HG03039 (cell line): ENCODE results near the gene LRRTM4.
"Not testable (repeated sequence)": the region's sequence is repeated elsewhere in the genome, so short reads cannot be mapped to it uniquely, and the experiment has no call there.

Experiments
- ATAC-seq: cut with Tn5 transposase; IDR thresholded peaks from one replicate; pipeline ENCODE4 v1.9.1; 2021; ENCODE audit warnings: mild to moderate bottlenecking, moderate library complexity; ENCODE audit not compliant: unreplicated experiment

The LRRTM4 gene

GRCh38 chr2:77088424-77088823 lies 433.8 kb downstream of the LRRTM4 start:
- ATAC-seq: not testable (repeated sequence)

GRCh38 chr2:77087987-77088414 lies 434.2 kb downstream of the LRRTM4 start:
- no peak for ATAC-seq

GRCh38 chr2:77086478-77086877 lies 435.7 kb downstream of the LRRTM4 start:
- no peak for ATAC-seq

- ATAC-seq: no peak
These were observed 436.1 kb downstream of the LRRTM4 start for GRCh38 chr2:77086051-77086450.

- ATAC-seq: no peak
These were observed 436.6 kb downstream of the LRRTM4 start for GRCh38 chr2:77085561-77085960.

DNA sequence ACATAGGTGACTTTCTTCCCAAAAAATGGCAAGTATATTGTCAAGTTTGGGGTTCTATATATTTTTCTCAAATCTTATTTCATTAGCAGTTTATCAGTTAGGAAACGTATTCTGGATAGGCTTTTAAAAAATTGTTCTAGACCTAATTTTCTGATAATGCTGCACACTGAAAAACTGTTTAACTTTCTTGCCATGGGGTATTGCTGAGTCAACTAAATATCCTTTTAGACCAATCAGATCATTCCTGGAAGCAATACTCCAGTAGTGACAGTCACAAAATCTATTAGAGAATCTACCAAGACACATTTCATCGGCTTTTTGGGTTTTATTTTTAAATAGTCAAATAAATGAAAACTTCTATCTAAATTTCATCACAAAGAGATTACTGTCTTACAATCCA lies 440.6 kb downstream of the LRRTM4 start:
- ATAC-seq: no peak

- ATAC-seq: no peak
These were observed 457.9 kb downstream of the LRRTM4 start for GRCh38 chr2:77064324-77064723.

DNA sequence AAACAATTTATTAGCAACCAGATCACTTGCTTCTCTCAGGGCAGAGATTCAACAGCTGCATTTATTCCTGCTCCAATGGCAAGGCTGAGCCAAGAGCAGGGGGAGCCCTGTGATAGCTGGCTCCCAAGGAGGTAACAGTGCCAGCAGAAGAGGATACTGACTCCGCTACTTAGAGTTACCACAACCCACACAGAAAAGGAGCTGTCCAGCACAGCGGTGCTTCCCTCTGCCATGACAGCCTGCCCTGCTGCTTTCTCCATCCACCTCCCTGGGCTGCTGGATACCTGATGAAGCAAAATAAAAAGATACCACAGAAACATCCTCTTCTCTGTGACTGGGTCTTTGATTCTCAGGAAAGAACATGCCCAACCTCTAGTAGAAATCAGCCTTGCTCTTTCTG lies 467.2 kb downstream of the LRRTM4 start:
- no peak for ATAC-seq

DNA sequence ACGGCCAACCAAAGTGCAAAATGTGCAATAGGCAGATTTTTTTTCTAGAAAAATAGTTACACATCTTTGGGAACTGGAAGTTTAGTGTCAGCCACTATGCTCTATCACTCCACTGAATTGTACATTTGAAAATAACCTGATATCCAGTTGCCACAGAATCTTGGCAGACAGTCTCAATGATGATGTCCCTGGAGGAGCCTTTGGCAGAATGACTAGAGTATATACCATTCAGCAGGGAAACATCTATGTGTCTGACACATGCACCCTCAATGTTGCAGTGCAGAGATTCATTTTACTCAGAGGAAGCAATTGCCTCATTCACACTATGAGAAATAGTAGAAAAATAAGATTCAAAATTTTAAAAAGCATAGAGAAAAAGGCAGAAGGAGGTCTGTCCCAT lies 475.8 kb downstream of the LRRTM4 start:
- ATAC-seq: no peak

- ATAC-seq: not testable (repeated sequence)
These were observed 476.7 kb downstream of the LRRTM4 start for GRCh38 chr2:77045456-77045855.

GRCh38 chr2:77034445-77034844 lies 487.7 kb downstream of the LRRTM4 start:
- no peak for ATAC-seq

DNA sequence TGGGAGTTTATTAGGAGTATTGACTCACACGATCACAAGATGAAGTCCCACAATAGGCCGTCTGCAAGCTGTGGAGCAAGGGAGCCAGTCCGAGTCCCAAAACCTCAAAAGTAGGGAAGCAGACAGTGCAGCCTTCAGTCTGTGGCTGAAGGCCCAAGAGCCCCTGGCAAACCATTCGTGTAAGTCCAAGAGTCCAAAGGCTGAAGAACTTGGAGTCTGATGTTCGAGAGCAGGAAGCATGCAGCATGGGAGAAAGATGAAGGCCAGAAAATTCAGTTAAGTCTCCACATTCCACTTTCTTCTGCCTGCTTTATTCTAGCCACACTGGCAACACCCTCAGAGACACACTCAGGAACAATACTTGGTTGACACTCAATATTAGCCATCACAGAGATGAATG lies 492.9 kb downstream of the LRRTM4 start:
- ATAC-seq: not testable (repeated sequence)

DNA sequence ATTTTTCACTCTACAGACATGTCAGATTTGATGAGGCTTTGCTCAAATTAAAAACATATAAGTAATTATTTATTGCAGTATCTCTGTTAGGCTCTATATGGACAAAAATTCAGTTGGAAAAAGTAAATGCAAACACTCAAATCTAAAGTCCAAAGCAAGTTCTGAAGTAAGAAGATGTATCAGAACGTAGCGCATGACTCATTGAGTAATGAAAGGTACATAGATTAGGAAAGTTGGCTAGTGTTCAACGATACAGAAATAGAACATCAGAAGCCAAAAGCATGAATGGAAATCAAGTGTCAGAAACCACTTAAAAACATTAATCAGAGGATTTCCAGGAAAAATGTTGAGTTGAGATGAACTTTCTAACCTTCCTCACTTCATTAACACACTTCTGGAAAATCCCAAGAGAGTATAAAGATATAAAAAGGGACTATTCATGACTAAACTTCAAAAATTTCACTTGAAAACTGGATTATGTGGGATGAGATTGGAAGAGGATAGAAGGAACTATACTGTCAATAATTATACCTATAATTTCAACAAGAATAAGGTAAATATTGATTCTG lies 494.1 kb downstream of the LRRTM4 start:
- ATAC-seq: no peak

DNA sequence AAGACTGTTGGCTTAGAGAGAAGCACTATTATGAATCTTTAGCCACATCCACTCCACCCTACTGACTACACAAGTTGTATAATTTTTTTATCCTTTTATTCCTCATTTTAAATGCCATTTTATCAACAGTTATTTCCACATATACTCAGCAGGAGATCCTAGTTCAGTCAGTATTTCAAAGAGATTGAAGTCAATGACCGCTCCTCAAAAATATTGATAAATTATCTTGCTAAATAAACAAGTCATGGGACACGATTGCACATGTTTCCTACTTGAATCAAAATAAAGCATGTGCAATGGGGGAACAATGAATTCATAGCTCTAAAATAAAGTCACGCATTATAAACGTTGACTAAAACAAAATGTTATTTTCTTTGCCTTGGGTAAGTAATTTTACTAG lies 496.5 kb downstream of the LRRTM4 start:
- ATAC-seq: no peak

- no peak for ATAC-seq
These were observed 501.0 kb downstream of the LRRTM4 start for GRCh38 chr2:77021161-77021560.

DNA sequence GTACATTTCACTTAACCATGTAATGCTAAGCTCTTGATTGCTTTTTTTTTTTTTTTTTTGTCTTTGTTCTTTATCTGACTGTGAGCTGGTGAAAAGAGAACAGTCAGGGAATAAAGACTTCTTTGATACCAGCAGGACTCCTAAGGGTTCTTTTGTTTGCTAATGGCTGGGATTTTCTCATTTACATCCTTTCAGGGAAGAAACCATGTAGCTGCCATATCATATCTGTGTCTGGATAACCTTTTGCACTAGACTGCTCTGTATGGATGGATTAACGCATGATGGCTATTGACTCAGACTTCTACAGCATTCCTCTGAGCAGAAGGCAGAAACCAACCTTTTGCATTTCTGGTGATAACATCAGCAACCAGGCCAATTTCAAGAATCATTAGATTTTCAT lies 504.0 kb downstream of the LRRTM4 start:
- ATAC-seq: no peak

DNA sequence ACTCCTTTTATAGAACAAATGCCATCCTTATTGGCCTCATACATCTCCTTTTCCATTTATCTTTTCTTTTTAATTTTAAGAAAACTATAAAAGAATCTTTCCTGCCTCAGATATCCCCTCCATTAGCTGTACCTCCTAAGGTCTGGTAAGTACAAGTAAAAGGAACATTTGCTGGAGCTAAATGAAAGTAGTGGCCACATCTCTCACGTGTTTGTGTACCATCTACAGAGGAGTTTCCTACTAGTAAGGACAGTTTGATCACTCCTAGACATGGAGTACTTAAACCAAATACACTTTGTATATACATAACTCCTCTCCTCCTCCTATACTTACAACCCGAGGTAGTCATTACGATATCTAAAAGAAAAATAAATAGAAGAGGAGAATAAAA lies 504.8 kb downstream of the LRRTM4 start:
- no peak for ATAC-seq

- no peak for ATAC-seq
These were observed 505.5 kb downstream of the LRRTM4 start for GRCh38 chr2:77016443-77017354.

DNA sequence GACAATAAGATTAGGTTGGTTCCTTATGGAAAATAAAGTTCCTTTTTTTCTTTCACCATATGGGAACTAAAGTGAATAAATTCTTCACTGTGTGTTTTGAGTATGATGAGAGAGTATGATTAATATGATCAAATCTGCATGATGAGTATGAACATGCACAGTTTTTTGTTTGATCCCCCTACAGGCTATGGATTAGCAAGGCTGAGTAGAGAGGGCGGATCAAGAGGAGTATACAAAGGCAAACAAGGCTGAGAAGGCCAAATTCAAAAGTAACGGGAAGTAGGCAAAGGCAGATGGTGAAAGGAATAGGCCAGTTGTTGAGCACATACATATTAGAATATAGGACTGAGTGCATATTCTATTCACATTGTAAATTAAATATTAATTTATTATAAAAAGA lies 508.2 kb downstream of the LRRTM4 start:
- ATAC-seq: no peak

DNA sequence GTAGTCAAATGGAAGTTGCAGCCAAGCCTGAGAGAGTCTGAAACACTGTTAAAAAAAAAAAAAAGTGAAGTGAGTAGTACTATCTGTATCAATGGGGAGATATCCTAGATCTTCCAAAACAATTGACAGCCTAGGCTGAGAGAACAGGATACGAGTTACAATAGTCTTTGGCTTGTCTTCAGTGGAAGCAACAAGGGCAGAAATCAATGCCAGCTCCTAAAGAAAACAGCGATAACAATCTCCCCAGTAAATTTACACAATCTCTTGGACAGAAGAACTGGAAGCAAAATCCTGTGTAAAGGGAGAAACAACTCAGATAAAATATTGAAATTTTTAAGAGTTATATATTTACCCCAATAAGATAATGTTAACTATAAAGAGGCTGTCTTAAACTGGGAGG lies 508.7 kb downstream of the LRRTM4 start:
- no peak for ATAC-seq

DNA sequence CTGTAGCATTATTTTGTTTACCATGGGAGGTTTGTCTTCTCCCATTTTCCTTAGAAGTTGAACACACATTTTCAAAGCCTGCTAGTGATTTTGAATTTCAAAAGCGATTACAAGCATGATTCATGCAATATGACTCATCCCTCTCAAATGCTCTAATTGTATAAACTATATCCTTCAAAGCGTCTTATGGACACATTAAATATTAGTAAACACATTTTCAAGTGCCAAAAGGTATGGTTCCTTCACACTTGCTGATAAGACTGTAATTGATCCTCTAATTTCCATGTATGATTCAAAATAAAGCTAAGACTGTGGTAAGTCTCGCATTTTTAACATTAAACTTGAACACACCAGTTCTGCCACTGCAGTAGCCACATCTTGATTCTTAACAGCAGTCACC lies 512.9 kb downstream of the LRRTM4 start:
- no peak for ATAC-seq

GRCh38 chr2:77008853-77009252 lies 513.3 kb downstream of the LRRTM4 start:
- ATAC-seq: no peak
